ENCODE data around the gene ERAP2.

The ERAP2 gene

DNA sequence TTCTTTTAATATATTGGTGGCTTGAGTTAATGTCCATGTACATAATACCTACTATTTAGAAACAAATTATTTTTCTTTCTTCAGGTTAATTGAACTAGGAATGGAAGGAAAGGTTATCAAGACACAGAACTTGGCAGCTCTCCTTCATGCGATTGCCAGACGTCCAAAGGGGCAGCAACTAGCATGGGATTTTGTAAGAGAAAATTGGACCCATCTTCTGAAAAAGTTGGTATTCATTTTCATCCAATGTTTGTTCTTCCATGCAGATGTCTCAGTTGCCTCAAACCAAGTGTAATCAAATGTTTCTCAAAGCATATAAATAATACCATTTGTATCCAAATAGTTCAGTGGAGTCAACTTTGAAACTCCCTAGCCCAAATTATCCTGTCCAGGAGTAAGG is 36.9 kb downstream of the ERAP2 start:
- Histone ChIP-seq H3K4me1 (no peaks in the 10 kb centered on the region), H3K4me3 (ENCODE audit: low read depth, low read length) (no peak overlapping the region), H3K9me3 (no peaks in the 10 kb centered on the region), H3K27me3 (no peaks in the 10 kb centered on the region), H3K36me3 (no peaks in the 10 kb centered on the region)
- no peak for DNase-seq
- no peak for TF ChIP-seq CTCF (IDR thresholded peaks at IDR 0.05; ENCODE audit: low read depth, low read length)

- H3K36me3 ChIP-seq = no peaks in the 10 kb centered on the region
- no peak for DNase-seq
Observed at GRCh38 chr5:96919754-96920197, 43.5 kb downstream of the ERAP2 start.

DNA sequence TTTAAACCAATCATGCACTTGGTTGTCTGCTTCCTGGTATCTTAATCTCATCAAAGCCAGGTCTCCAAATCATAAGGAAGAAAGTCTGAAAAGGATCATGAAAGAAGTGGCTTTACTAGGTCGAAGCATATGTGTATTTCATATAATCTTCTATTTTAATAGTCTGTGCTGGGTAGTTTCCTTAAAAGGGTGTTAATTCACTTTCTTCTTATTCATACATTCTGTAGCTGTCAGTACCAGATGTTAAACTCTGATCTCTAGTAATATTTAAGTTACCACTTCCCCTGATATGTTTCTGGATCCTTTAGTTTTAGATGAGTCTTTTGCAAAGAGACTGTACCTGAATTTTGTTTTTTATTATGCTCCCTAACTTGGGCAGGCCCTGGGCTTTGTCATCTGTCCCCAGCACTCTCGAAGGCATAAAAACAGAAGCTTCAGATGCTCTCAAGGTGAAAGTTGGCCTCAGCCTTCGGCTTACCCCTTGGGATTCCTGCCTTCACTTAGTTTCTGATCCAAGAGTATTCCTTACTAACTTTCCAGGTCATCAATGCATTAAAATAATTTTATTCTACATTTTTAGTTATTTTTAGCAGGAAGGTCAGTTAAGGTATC is 44.5 kb downstream of the ERAP2 start:
- no peak for TF ChIP-seq CTCF (IDR thresholded peaks at IDR 0.05; ENCODE audit: low read depth, low read length)
- H3K9me3 ChIP-seq = no peaks in the 10 kb centered on the region
- no peak overlapping the region for H3K4me3 ChIP-seq (ENCODE audit: low read depth, low read length)
- no peak for DNase-seq
- no peaks in the 10 kb centered on the region for H3K4me1 ChIP-seq
- no peaks in the 10 kb centered on the region for H3K27me3 ChIP-seq
- no peaks in the 10 kb centered on the region for H3K36me3 ChIP-seq

More at GRCh38 chr5:96919754-96920197, 43.5 kb downstream of the ERAP2 start:
- no peaks in the 10 kb centered on the region for H3K4me1 ChIP-seq
- TF ChIP-seq CTCF (IDR thresholded peaks at IDR 0.05; ENCODE audit: low read depth, low read length) = no peak
- no peaks in the 10 kb centered on the region for H3K27me3 ChIP-seq
- no peaks in the 10 kb centered on the region for H3K9me3 ChIP-seq
- H3K4me3 ChIP-seq (ENCODE audit: low read depth, low read length) = no peak overlapping the region

DNA sequence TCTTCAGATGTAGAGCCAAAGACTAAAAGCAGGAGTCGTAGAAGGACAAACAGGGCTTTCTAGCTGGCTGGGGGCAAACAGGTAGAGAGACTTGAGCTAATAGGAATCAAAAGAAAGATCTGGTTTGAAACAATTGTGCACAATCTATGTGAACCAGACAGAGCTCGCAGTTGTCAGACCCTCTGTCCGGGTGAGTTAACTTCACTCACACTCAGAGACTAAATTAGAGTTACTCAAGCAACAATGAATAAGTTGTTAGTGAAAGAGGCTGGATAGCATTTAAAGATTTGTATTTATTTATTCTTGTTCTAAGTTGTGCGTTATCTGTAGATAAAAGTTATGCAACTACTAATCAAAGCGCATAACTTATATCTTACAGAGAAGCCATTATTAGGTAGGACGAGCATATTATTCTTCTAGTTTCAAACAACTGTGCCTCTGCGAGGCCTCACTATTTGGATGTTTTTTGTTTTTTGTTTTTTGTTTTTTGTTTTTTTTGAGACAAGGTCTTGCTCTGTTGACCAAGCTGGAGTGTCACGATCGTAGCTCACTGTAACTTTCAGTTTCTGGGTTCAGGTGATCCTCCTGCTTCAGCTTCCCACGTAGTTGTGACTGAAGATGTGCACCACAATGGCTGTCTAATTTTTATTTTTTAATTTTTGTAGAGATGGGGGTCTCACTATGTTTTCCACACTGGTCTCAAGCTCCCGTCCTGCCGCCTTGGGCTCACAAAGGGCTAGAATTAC is 46.4 kb downstream of the ERAP2 start:
- Histone ChIP-seq H3K27me3 (no peaks in the 10 kb centered on the region), H3K4me1 (no peaks in the 10 kb centered on the region), H3K9me3 (no peaks in the 10 kb centered on the region), H3K4me3 (ENCODE audit: low read depth, low read length) (no peak overlapping the region), H3K36me3 (no peaks in the 10 kb centered on the region)
- no peak for DNase-seq
- no peak for TF ChIP-seq CTCF (IDR thresholded peaks at IDR 0.05; ENCODE audit: low read depth, low read length)

DNA sequence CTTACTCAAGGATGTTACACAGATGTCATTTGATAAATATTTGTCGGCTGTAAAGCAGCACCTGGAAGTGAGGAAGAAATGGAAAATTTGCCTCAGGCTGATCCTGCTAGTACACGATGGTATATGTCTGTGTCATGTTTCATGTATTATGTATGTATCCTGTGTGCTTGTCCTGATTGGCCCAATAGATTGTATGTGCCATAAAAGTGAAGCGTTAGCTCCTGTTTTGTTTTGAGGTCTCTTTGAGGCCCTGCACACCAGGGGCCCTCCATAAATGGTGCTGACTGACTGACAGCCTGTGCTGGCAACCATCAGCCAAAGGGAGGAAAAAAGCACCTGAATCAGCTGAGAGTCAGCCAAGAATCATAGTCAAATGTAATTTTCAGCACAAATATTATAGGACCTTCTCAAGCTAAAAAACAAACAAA is 47.7 kb downstream of the ERAP2 start:
- no peak for DNase-seq
- H3K9me3 ChIP-seq = no peaks in the 10 kb centered on the region
- no peaks in the 10 kb centered on the region for H3K4me1 ChIP-seq
- no peak overlapping the region for H3K4me3 ChIP-seq (ENCODE audit: low read depth, low read length)
- no peak for TF ChIP-seq CTCF (IDR thresholded peaks at IDR 0.05; ENCODE audit: low read depth, low read length)
- H3K36me3 ChIP-seq = no peaks in the 10 kb centered on the region
- no peaks in the 10 kb centered on the region for H3K27me3 ChIP-seq

GRCh38 chr5:96926276-96926675 is 50.0 kb downstream of the ERAP2 start:
- no peaks in the 10 kb centered on the region for H3K9me3 ChIP-seq
- H3K27me3 ChIP-seq = no peaks in the 10 kb centered on the region
- H3K4me3 ChIP-seq (ENCODE audit: low read depth, low read length) = no peak overlapping the region
- TF ChIP-seq CTCF (IDR thresholded peaks at IDR 0.05; ENCODE audit: low read depth, low read length) = no peak
- no peaks in the 10 kb centered on the region for H3K36me3 ChIP-seq
- H3K4me1 ChIP-seq = peaks cover 7% of the 10 kb centered on the region; the same call in 1 of the 2 replicates
- no peak for DNase-seq
